SIG-M5 treated with dmso at 0.1 percent for 504 hours (cell line): Measurements from ENCODE around the gene SECISBP2L.

Experiments used
- DNase-seq: peaks from one replicate; lab custom pipeline; 2025; ENCODE audit not compliant: unreplicated experiment; lab: John Stamatoyannopoulos, UW

The SECISBP2L gene

DNA sequence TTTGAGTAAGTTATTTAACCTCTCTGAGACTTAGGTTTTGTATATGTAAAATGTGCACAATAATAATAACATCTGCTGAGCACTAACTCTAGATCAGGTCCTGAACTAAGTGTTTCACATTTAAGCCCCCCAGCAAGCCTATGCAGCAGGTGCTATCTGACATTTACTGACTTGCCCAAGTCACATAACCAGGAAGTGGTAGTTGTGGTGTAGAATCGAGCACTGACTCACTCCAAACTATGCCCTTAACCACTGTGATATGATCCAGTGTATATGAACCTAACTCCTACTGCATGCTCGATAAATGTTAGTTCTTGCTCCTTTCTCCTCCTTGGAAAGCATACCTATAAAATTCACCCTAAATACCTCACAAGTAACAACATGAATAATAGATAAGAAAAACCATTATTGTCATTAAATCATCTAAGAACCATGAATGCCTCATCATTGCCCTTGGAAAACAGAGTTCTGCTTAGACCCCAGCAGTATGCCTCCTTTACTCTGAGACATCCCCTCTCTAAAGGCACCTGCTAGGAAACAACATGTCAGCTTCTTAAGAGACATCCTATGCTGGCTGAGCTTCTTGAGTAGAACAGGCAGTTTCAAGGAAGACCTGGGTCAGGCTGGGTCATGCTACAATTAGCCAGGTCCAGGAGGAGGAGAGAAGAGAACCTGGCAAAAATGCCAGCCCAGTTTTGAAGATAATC is 79.5 kb downstream of the SECISBP2L start:
- peak; percentile 61 for DNase-seq

DNA sequence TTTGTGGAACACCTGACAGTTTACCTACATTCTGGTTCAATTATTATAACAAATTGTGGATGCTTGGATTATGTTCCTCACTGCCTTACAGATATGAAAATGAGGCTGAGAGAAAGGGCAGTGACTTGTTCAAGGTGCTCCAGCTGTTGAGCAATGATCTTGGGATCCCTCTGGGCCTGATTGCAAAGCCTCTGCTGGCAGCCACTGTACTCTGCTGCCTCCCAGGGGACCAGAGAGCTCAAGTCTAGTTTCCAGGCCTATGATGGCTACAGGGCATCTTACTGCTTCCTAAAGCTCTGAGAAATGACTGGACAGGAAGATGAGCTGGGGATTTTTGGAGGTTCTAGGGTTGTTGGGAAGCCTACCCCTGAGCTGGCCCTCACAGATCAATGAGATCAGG is 80.3 kb downstream of the SECISBP2L start:
- peak; percentile 51 for DNase-seq

DNA sequence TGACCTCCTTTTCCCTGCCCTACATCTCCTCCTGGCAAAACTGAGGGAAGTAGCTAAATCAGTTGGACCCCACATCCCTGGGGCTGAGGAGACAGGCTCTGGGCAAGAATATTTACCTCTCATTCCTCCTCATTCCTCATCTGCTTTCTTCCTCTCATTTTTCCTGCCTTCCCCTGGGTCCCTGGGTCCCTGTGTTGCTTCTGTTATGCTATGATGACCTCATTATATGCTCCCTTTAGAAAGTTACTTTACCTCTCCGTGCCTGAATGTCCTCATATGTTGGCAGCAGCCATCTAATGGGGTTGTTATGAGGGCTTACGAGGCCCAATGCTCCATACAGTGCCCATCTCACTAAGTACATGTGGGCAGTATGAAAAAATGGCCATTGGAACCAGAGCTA is 81.3 kb downstream of the SECISBP2L start:
- DNase-seq, result no peak

DNA sequence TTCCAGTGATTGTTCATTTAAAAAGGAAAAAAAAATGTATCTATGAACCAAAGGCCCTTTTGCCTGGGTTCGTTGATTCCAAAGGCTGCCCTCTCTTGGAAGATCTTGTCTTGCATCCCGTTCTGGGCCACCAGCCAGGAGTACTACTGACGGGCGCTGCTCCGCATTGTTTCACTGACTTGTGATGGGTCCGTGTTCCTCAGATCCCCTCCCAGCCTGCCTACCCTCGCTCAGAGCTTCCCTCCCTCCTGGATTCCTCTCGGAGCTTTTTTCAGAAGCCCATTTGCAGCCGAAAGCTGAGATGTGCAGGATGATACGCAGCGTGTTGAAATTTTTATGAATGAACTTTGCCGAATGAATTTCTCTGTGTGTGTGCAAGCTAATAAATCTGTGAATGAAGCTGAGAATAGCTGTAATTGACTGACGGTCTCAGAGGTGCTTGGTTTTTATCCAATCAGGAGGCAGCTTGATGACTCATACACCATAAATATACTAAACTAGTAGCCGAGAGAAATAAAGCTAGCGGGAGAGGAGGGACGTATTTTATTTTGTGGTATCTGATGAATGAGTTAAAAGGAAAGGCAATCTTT is 82.6 kb downstream of the SECISBP2L start, which contains the start of gene SHC4:
SHC4 (minus strand) TSS at position 396 of the 590 bp plus-strand sequence. CDS start 904 bp downstream, outside the sequence.
- DNase-seq, result no peak

DNA sequence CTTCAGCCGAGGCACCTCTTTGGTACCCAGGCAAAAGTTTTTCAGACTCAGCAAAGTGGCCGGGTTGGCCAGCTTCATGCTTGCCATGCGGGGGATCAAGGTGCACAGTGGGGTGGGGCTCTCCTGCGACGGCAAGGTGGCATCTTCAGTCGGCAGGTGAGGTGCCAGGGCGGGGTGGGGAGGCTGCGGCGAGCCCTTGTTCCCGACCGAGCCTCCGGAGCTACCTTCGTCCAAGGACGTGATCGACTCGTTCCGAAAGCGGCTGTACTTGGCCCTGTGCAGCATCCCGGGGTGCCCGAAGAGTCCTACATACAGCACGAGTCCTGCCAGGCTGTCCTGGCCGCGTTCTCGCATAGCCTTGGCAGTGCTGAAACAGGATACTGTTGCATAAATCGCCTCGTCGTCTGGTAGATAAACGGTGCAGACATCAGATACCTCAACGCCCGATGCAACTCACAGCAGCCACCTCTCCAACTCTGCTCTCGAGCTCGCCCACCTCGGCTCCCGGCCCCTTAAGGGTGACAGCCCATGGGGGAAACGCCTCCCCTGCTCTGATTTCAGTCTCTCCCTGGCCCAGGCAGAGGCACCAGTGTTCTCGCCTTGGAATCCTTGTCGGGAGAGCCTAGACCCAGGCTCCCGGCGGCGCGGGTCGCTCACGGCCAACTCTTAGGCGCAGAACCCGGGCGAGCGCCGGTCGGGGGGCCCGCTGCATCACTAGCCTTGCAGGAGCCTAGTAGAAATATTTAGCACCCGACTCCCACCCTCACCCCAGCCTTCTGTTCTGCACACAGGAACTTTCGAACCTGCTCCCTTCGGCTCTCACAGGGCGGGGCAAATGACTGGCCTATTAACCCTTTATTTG is 83.4 kb downstream of the SECISBP2L start:
- DNase-seq, result no peak

DNA sequence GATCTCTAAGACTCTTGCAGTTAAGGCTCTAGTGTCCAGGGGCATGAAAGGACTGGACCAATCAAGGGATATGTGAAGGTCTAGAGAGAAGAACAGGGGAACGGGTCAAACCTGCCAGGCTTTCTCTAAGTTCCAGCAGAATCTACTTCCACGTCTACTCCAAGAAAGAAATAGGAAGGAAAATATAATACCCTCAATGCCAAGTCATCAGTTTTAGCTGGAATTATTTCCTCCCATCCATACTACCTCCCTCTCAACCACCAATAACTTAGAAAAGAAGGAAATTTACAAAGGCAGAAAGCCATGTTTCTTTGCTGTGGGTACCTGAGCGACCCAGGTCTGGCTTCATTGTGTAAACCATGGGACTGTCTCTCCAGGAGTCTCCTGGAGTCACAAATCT is 90.3 kb downstream of the SECISBP2L start:
- DNase-seq, result no peak

DNA sequence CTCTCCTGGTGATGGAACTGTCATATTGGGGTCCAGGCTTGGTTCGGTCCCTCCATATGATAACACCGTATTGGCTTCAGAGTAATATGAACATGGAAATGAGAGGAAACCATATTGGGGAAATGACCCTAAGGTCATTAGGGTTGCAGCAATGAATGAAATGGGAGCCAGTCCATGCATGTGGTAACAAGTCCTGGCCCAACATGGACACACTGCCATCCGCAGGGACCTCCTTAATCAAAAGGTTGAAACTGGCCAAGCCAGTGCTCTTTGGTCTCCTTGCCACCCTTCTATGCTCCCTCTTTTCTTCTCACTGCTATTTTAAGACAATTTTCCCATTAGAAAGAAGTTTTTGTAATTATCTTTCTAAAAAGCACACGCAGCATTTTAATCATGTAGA is 90.9 kb downstream of the SECISBP2L start:
- no peak for DNase-seq

DNA sequence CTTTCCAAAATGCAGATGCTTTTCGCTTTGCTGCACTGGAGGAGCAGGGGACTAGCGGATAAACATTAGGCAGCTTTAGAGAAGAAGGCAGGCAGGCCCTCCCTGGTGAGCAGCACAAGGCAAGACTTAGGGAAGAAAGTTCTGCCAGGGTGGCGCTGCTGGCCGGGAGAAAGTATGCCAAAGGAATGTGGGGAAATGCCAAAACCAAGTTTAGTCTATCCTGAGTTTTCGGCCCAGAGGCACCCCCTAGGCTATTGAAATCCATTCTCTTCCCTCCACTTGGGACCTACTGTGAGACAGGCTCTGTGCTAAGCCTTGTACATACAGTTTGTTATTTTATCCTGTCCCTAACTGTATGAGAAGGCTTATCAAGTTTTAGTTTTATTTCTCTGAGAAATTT is 91.7 kb downstream of the SECISBP2L start:
- no peak for DNase-seq

DNA sequence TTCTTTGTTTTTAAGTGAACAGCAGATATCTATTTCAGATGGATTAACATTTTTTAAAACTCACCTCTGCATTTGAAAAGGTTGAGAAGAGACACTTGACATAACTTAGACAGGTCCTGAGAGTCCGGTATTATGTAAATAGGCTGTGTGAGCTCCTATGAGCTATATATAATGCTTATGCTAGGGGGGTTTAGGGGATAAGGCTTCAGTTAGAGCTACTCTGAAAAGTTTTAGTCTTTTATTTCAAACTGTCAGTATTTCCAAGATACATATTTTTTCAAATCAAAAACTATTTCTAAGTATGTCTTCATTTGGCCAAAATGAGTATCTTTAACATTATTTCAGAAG is 99.4 kb downstream of the SECISBP2L start:
- DNase-seq, result no peak

DNA sequence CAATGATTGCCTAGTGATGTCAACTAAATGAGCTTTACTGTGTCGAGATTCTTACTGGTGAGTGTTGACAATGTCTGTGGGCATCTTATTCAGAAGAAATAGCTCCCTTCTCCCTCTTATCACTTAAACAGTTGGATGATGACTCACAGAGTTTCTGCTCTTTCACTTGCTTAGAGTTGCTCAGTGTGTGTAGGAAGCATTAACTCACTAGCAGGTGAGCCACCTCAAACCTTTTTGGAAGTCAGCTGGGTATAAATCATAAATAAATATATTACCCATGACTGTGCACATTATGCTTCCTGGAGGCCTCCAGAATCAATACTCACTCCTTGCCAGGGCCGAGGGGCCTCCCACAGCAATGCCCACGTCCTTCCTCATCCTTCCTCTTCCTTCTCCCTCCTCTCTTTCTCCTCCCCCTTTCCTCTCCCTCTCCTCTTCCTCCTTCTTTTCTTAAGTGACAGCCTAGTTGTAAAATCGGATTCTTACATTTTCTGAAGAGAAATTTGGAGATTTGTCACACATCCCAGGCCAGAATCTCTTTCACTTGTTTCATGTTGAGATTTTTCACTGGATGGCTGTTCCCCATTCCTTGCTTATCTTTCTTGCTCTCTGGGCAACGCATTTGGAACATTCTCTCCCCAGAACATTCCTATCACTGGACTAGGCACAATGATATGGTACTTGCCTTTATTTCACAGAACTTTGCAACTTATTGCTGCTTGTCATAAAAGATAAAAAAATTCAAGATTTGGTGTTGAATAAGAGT is 100.0 kb downstream of the SECISBP2L start:
- DNase-seq, result no peak

DNA sequence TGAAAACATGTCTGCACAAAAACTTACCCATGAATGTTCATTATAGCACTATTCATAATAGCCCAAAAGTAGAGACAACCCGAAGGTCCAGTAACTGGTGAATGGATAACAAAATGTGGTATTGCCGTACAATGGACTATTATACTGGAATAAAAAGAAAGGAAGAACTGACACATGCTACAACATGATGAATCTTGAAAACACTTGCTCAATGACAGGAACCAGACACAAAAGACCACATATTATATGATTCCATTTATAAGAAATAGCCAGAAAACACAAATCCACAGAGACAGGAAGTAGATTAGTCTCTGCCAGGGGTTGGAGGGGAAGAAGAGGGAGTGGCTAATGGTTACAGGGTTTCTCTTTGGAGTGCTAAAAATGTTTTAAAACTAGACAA is 100.9 kb downstream of the SECISBP2L start:
- no peak for DNase-seq

DNA sequence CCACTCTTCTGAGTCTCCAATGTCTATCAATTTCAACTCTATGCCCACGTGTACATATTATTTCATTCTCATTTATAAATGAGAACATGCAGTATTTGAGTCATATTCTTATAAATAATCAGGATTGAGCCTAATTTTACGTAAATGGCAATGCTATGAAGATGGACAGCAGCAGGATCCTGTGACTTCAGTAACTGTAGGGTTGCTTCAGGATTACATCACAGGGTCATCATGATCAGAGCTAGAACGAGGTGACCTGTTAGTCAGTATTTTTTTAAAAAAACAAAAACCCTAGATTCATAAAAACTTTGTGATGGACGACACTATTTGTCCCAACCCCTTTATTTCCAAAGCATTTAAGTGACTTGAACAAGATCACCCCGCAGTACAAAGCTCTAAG is 104.3 kb downstream of the SECISBP2L start:
- no peak for DNase-seq

DNA sequence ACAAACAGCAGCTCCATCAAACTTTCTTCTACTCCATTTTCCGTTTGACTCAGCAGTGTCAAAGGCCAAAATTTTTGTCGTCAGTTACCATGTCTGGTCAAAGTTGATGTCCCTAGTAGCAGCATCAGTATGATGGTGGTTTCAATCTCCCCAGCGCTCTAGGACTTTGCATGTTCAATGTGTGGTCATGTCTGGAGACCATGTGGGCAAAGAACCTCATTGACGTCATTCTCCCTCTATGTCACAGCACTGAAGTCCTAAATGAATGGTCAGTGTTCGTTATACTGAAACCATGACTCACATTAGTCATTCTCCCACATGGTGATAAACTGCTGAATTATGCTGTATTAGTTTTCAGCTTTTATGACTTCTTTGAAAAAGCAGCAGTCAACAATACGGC is 105.7 kb downstream of the SECISBP2L start:
- DNase-seq, result no peak

DNA sequence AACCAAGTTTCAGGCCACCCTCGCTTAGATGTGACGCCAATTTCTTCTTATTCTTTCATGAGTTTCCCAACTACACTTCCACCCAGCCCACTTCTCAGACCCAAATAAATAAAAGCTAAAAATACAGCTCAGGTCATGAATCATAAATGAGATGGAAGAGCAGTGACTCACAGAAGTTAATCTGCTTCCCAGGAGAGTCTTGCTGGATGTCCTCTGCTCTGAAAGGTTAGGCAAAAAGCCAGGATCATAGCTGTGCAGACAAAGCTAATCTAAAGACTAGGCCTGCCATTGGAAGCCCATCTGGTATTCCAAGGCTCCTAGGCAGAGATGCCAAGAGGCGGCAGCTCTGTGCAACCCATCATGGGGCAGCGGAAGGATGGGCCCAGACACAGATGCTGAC is 106.6 kb downstream of the SECISBP2L start:
- no peak for DNase-seq
